ENCODE measurements around the gene PLEKHA4.
A peak's percentile ranks its signal among the peaks of the same experiment; 100 is the strongest.
"Not testable (repeated sequence)": the region's sequence is repeated elsewhere in the genome, so short reads cannot be mapped to it uniquely, and the experiment has no call there.

Gene PLEKHA4

GRCh38 chr19:48868114-48868886 lies at the start of gene PLEKHA4:
Gene PLEKHA4, minus strand, starts transcription at chr19:48868617. Its CDS starts 997 bp downstream, at chr19:48867620.
- no peak for DNase-seq

- DNase-seq: no peak
Measured at GRCh38 chr19:48918071-48918470, 49.7 kb upstream of the PLEKHA4 start.

- no peak for DNase-seq
Measured at GRCh38 chr19:48915757-48916156, 47.3 kb upstream of the PLEKHA4 start.

- DNase-seq: no peak
Measured at GRCh38 chr19:48914181-48914580, 45.8 kb upstream of the PLEKHA4 start.

GRCh38 chr19:48913114-48913889 lies 44.9 kb upstream of the PLEKHA4 start:
- no peak for DNase-seq

- no peak for DNase-seq
Measured at GRCh38 chr19:48910803-48911202, 42.4 kb upstream of the PLEKHA4 start.

- DNase-seq: not testable (repeated sequence)
Measured at GRCh38 chr19:48909424-48910077, 41.1 kb upstream of the PLEKHA4 start.

- no peak for DNase-seq
Measured at GRCh38 chr19:48907671-48908070, 39.3 kb upstream of the PLEKHA4 start.

- DNase-seq: no peak
Measured at GRCh38 chr19:48906324-48906723, 37.9 kb upstream of the PLEKHA4 start.

GRCh38 chr19:48905664-48906063 lies 37.2 kb upstream of the PLEKHA4 start:
- no peak for DNase-seq

GRCh38 chr19:48903788-48904187 lies 35.4 kb upstream of the PLEKHA4 start:
- DNase-seq: not testable (repeated sequence)

GRCh38 chr19:48902291-48902690 lies 33.9 kb upstream of the PLEKHA4 start:
- DNase-seq: not testable (repeated sequence)

- DNase-seq: peak; percentile 48
Measured at GRCh38 chr19:48900477-48901406, 32.3 kb upstream of the PLEKHA4 start.

GRCh38 chr19:48899781-48900476 lies 31.5 kb upstream of the PLEKHA4 start, which contains the start of gene NUCB1:
Gene NUCB1, plus strand, starts transcription at chr19:48900312. Its CDS starts 485 bp downstream, at chr19:48900797.
- peak; percentile 96 for DNase-seq

GRCh38 chr19:48899386-48899749 lies 31.0 kb upstream of the PLEKHA4 start:
- not testable (repeated sequence) for DNase-seq

- DNase-seq: no peak
Measured at GRCh38 chr19:48897181-48897580, 28.8 kb upstream of the PLEKHA4 start.

- no peak for DNase-seq
Measured at GRCh38 chr19:48896191-48896720, 27.8 kb upstream of the PLEKHA4 start.

GRCh38 chr19:48895226-48895625 lies 26.8 kb upstream of the PLEKHA4 start:
- no peak for DNase-seq

GRCh38 chr19:48890551-48890950 lies 22.1 kb upstream of the PLEKHA4 start:
- DNase-seq: no peak

- not testable (repeated sequence) for DNase-seq
Measured at GRCh38 chr19:48889496-48889895, 21.1 kb upstream of the PLEKHA4 start.

GRCh38 chr19:48887861-48888612 lies 19.6 kb upstream of the PLEKHA4 start:
- DNase-seq: no peak

Data from HCEC 1CT (cell line).